HG03378 (cell line): ENCODE results near the gene CSRNP3.
A peak's percentile ranks its signal among the peaks of the same experiment; 100 is the strongest.

ENCODE experiments used
- ATAC-seq: cut with Tn5 transposase; IDR thresholded peaks from one replicate; pipeline ENCODE4 v1.9.1; 2021; ENCODE audit warnings: mild to moderate bottlenecking, moderate library complexity; ENCODE audit not compliant: unreplicated experiment

CSRNP3 gene

GRCh38 chr2:165469417-165469816 is at the start of gene CSRNP3:
Gene CSRNP3, plus strand, starts transcription at chr2:165469698. Its CDS starts 125,368 bp downstream, at chr2:165595066.
- ATAC-seq, result no peak

GRCh38 chr2:165420231-165420630 is 49.3 kb upstream of the CSRNP3 start:
- no peak for ATAC-seq

DNA sequence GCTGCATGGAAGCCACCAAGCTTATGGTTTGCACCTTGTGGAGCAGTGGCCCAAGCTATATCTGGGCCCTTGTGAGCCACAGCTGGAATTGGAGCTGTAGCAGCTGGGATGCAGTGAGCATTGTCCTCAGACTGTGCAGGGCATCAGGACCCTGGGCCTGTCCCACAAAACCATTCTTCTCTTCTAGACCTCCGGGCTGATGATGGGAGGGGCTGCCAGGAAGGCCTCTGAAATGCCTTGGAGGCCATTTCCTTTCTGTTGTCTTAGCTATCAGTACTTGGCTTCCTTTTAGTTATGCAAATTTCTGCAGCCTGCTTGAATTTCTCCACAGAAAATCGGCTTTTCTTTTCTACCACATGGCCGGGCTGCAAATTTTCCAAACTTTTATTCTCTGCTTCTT is 46.4 kb upstream of the CSRNP3 start:
- ATAC-seq, result no peak

- ATAC-seq, result no peak
These were observed 43.9 kb upstream of the CSRNP3 start for GRCh38 chr2:165425556-165425955.

- no peak for ATAC-seq
These were observed 41.8 kb upstream of the CSRNP3 start for GRCh38 chr2:165427686-165428085.

GRCh38 chr2:165428926-165429325 is 40.6 kb upstream of the CSRNP3 start:
- no peak for ATAC-seq

GRCh38 chr2:165431014-165431413 is 38.5 kb upstream of the CSRNP3 start:
- ATAC-seq, result no peak

DNA sequence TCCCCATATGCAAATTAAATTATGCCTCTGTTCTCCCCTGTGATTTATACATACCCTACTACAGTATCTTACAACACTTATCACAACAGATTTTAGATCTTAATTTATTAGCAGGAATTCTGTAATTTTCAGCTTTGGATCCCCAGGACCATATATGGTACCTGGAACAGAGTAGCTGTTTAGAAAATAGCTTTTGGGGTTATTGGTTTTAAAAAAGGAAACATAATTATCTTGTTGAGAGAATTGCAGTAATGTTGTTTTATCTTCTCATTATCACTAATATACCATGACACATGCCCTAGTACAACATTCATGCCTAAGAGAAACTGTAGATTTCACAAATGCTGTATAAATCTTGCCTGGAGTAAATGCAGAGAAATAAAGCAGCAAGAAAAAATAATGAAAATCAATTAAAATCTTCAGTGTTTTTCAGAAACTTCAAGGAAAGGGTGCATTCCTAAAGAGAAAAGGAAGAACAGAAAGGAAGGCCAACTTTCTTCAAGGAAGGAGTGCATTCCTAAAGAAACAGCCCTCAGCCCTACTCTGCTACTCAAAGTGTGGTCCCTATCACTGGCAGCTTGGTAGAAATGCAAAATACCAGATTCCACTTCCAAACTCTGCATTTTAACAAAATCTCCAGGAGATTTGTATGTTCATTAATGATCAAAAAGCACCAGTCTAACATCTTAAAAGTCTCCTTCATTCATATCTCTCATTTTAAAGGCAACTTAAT is 37.1 kb upstream of the CSRNP3 start:
- ATAC-seq, result no peak

DNA sequence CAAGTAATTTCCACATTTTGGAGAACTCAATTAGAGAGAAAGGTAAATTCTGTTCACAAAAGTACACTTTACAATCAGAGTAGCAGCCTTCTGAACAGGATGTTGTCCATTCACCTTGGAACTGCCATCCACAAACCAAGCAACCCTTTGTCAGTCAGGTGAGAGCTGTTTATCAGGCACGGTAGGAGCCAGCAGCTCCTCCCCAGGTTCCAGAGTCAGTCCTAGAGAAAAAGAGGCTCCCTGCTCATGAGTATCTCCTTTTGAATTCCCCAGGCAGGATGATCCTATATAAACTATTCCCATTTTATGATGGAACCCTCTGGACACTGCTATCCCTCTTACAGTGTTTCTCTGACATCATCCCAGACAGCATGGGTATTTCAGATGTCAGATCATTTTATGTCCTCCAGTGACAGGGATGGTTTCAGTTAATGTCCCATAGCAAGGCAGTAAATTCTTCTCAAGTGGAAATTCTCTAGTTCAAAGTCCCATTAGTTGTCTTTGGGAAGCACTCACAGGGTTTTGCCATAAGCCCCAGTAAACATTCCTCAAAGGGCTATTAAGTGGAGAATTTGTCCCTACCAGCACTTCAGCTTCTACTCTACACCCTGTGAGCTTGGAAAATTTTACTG is 34.5 kb upstream of the CSRNP3 start:
- no peak for ATAC-seq

- no peak for ATAC-seq
These were observed 33.9 kb upstream of the CSRNP3 start for GRCh38 chr2:165435611-165436010.

DNA sequence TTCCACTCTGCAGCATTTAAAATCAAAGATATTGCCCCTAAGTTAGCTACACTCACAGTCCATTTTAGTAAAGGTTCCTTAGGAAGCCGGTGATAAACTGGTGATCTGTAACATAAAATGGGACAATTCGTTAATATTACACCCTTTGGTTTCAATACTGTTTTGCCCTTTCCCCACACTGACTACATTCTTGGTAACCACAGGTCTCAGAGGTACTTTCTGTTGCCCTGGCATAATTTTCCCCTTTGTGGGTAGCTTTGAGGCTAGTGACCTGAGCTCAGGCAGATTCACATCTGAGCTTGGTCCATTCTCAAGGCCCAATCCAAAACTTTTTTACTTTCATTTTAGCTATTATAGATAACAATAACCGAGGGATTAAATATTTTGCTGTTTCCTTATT is 32.9 kb upstream of the CSRNP3 start:
- ATAC-seq, result peak; percentile 86

DNA sequence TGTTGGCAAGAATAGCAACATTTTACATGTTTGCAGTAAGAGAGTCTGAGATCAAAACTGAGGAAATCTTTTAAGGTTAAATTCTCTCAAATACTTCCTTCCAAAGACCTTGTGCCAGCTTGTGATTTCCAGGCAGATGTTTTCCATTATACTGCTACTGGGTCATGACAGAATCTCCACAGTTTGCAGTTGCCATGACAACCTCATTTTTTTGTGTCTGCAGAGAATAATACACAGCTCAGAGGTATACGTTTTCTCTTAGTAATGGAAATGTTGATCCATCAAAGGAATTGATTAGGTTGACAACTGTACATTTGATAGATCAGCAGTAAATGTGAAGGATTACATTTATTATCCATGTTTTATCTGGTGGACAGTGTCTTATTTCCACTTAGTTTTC is 29.1 kb upstream of the CSRNP3 start:
- no peak for ATAC-seq

GRCh38 chr2:165443511-165443910 is 26.0 kb upstream of the CSRNP3 start:
- ATAC-seq, result no peak

DNA sequence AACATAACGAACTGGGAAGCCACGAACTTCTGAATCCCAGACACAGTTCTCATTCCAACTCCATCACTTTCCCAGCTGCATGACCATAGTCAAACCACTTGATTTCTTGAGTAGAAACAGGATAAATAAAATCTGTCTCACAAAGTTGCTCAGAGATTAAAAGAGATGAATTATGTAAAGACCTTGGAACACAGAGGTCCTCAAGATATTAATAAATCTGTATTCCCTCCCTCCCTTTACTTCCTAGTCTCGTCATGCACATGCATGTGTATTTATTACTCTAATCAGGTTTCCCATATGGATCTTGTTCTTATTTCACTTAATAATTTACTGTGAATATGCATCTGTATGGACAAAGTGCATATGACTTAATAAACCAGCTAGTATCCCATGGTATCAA is 21.1 kb upstream of the CSRNP3 start:
- no peak for ATAC-seq

GRCh38 chr2:165450156-165450555 is 19.3 kb upstream of the CSRNP3 start:
- no peak for ATAC-seq

- no peak for ATAC-seq
These were observed 17.2 kb upstream of the CSRNP3 start for GRCh38 chr2:165452327-165452726.

DNA sequence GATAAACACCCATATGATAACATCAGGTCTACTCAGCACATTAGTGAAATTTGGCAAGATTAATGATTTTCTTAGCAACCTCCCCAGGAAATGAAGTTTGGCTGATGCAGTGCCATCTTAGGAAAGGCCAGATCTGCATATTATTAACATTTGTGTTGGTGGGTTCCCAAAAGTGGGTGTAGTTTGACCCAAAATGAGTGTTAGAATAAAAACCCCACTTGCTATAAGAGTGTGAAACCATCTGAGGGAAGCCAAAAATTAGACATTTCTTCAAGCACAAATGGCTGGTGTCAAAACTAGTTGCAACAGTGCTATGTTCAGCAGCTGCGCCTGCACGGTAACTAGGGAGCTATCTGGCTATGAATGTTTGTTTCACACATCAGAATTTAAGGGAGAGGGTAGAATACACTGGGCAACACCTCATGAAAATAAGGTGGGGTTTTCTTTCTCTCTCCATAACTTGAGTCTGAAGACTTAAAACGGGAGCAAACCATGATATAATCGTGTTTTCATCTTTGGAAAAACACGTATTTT is 15.9 kb upstream of the CSRNP3 start:
- no peak for ATAC-seq

GRCh38 chr2:165454905-165455304 is 14.6 kb upstream of the CSRNP3 start:
- no peak for ATAC-seq

DNA sequence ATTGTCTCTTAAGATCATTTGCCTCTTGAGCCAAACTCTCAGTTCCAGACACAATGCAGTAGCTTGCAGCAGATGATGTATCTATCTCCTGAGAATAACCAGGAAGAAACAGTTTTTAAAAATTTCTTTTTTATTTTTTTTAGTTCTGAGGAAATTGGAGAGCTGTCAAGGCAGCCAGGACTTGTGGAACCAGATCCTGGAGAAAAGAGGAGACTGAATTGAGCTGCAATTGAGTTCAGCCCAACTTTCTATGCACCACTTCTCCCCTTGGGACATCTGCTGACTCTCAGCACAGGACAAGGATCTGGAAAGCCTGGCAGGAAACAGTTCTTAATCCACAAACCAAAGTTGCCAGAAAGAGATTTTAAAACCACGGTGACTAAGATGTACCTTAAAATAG is 13.5 kb upstream of the CSRNP3 start:
- ATAC-seq, result no peak

GRCh38 chr2:165462443-165462842 is 7.1 kb upstream of the CSRNP3 start:
- no peak for ATAC-seq

DNA sequence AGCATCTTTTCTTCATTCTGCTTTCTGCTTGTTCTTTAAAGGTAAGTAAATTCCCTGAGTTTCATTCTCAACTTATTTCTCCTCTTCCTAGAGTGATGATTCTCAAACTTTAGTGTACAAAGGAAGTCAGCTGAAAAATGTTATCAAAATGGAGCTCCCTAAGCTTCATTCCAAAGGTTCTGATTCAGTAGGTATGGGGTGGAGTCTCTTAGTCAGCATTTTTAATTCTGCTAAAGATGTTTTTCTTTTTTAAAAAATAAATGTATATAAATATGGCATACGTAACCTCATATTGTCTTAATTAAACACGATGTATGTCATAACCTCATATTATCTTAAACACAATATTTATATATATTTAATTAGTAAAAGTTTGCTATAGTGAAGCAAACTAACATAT is 3.1 kb upstream of the CSRNP3 start:
- no peak for ATAC-seq

DNA sequence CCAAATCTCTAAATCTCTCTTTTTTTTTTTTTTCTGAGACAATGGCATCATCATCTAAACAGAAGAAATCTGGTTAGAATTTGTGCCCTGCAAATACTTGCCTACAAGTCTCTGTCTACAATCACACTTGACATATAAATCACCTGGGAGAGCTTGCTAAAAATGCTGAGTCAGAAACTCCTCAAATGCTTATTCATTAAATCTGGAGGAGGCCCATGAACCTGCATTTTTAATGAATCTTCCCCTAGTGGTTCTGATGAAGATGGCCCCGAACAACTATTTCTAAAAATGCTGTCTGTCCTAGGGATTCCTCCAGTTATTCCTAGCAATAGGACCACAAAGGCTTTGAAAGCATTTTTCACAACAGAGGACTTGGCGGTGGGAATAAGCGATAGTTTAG is 1.6 kb upstream of the CSRNP3 start:
- ATAC-seq, result no peak
